ENCODE results near the gene RNF157. TPM values are rescaled to one million over a fixed set of nuclear protein-coding genes. Genes with fewer than 3 reads are reported as not detected.
"Not testable (repeated sequence)": the region's sequence is repeated elsewhere in the genome, so short reads cannot be mapped to it uniquely, and the experiment has no call there.

The RNF157 gene
- total RNA-seq, 1 donor from 2014 or later = 8.8 TPM

DNA sequence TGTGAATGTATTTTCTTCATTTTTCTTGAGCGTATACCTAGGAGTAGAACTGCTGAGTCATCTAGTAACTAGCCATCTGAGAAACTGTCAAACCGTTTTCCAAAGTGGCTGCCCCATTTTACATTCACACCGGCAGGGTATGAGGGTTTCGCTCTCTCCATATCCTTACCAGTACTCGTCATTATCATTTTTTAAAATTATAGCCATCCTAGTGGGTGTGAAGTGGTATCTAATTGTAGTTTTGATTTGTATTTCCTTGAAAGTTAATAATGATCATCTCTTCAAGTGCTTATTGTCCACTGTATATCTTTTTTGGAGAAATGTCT, 6.0 kb downstream of the RNF157 start:
- Histone ChIP-seq H3K4me3 (no peak overlapping the region), H3K4me1 (peaks cover 3% of the 10 kb centered on the region), H3K27ac (no peak overlapping the region), H3K9me3 (no peaks in the 10 kb centered on the region), H3K27me3 (no peaks in the 10 kb centered on the region), H3K36me3 (no peaks in the 10 kb centered on the region)
- TF ChIP-seq, protein P1, sequence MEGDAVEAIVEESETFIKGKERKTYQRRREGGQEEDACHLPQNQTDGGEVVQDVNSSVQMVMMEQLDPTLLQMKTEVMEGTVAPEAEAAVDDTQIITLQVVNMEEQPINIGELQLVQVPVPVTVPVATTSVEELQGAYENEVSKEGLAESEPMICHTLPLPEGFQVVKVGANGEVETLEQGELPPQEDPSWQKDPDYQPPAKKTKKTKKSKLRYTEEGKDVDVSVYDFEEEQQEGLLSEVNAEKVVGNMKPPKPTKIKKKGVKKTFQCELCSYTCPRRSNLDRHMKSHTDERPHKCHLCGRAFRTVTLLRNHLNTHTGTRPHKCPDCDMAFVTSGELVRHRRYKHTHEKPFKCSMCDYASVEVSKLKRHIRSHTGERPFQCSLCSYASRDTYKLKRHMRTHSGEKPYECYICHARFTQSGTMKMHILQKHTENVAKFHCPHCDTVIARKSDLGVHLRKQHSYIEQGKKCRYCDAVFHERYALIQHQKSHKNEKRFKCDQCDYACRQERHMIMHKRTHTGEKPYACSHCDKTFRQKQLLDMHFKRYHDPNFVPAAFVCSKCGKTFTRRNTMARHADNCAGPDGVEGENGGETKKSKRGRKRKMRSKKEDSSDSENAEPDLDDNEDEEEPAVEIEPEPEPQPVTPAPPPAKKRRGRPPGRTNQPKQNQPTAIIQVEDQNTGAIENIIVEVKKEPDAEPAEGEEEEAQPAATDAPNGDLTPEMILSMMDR (IDR thresholded peaks at IDR 0.05) = no peak
- no peak for TF ChIP-seq POLR2A (IDR thresholded peaks at IDR 0.05)
- TF ChIP-seq POLR2AphosphoS5 (IDR thresholded peaks at IDR 0.05; ENCODE audit: insufficient read depth in 1 of 2, low read depth in 1 of 2) = no peak
- intact Hi-C loops (cut with DNase I) = no loop called here
- DNase-seq (ENCODE audit: extremely low spot score in 2 of 2) = no peak

DNA sequence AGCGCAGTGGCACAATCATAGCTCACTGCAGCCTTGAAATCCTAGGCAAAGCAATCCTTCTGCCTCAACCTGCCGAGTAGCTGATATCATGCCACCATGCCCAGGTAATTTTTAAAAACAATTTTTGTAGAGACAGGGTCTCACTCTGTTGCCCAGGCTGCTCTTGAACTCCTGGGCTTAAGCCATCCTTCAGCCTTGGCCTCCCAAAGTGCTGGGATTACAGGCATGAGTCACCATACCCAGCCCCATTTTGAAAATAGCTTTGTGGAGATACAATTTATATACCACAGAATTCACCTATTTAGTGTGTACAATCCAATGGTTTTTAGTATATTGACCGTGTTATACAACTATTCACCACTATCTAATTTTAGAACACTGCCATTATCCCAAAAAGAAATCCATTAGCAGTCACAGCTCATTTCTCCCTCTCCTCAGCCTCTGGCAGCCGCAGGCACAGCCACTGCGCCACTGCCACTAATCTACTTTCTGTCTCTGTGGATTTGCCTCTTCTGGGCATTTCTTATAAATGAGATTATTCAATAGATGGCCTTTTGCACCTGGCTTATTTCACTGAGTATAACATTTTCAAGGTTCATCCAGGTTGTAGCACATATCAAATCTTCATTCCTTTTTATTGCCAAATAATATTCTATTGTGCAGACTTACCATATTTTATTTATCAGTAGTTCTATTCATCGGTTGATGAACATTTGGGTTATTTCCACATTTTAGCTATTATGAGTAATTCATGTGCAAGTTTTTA, 6.5 kb downstream of the RNF157 start:
- H3K36me3 ChIP-seq = no peaks in the 10 kb centered on the region
- TF ChIP-seq POLR2AphosphoS5 (IDR thresholded peaks at IDR 0.05; ENCODE audit: insufficient read depth in 1 of 2, low read depth in 1 of 2) = no peak
- TF ChIP-seq, protein P1 (IDR thresholded peaks at IDR 0.05) = no peak
- no peak for TF ChIP-seq POLR2A (IDR thresholded peaks at IDR 0.05)
- no peaks in the 10 kb centered on the region for H3K27me3 ChIP-seq
- H3K4me3 ChIP-seq = no peak overlapping the region
- no peaks in the 10 kb centered on the region for H3K9me3 ChIP-seq
- intact Hi-C loops (cut with DNase I) = no loop called here
- H3K4me1 ChIP-seq = no peaks in the 10 kb centered on the region
- H3K27ac ChIP-seq = no peak overlapping the region
- no peak for DNase-seq (ENCODE audit: extremely low spot score in 2 of 2)

DNA sequence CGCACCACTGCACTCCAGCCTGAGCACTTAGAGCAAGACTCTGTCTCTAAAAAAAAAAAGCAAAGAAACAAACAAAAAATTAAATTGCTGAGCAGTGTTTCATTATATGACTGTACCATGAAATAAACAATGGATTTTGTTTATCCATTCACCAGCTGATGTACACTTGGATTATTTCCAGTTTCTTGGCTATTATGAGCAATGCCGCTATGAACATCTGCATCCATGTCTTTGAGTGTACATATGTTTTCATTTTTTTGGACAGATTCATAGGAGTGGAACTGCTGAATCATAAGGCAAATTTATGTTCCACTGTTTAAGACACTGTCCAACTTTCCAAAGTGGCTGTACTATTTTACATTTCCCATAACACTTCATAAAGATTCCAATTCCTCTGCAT, 8.0 kb downstream of the RNF157 start:
- Histone ChIP-seq H3K4me1 (no peaks in the 10 kb centered on the region), H3K27ac (no peak overlapping the region), H3K4me3 (no peak overlapping the region), H3K9me3 (no peaks in the 10 kb centered on the region), H3K27me3 (no peaks in the 10 kb centered on the region), H3K36me3 (no peaks in the 10 kb centered on the region)
- intact Hi-C loops (cut with DNase I) = no loop called here
- no peak for TF ChIP-seq POLR2AphosphoS5 (IDR thresholded peaks at IDR 0.05; ENCODE audit: insufficient read depth in 1 of 2, low read depth in 1 of 2)
- TF ChIP-seq, protein P1 (IDR thresholded peaks at IDR 0.05) = no peak
- no peak for TF ChIP-seq POLR2A (IDR thresholded peaks at IDR 0.05)
- DNase-seq (ENCODE audit: extremely low spot score in 2 of 2) = no peak

DNA sequence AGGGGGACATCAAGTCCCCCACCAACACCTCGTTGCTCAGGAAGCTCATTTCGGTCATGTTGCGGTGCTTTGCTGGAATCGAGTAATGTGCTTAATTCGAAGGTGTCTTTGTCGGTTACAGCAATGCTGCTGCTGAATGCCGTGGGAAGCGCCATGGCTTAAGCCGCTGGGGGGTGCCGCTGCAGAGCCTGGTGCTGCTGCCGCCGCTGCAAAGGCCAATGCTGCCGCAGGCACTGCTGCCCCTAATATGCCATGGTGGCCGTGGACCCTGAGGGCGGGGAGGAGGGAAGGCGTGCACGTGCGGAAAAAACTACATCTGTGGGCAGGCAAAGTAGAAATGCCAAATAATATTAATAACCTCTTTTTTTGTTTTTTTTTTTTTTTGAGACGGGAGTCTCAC, 13.5 kb downstream of the RNF157 start:
- H3K27me3 ChIP-seq; H3K4me1 ChIP-seq; H3K4me3 ChIP-seq; H3K36me3 ChIP-seq; DNase-seq (ENCODE audit: extremely low spot score in 2 of 2); H3K27ac ChIP-seq; intact Hi-C loops (cut with DNase I); H3K9me3 ChIP-seq: not testable (repeated sequence)

DNA sequence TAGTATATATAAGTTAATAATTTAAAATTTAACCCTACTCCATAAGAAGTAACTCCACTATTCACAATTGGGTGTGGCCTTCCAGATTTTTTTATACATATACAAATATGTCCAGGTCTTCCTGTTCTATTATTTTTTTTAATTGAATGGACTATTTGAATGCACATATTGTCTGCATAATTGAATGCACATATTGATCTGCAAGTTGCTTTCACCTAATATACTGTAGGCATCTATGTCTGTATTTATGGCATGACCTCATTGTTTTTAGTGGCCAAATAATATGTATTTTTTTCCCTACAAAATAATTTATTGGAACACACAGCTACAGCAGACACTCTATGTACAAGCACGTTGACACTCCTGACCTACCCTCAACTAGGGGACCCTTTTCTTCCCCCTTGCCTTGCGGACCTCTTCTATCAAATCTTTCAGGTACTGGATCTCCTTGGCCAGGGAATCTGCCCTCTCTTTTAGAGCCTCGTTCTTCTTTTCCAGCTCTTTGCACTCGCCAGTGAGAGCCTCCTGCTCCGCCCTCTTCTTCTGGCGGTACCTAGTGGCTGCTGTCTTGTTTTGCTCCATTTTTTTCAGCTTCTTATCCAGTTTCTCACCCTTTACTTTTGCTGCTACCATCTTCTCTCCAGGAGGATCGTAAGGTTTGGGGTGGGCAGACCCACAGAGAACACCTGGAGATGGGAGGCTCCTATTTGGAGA, 14.8 kb downstream of the RNF157 start:
- H3K27ac ChIP-seq; H3K4me3 ChIP-seq; H3K36me3 ChIP-seq; intact Hi-C loops (cut with DNase I); H3K4me1 ChIP-seq; H3K9me3 ChIP-seq; DNase-seq (ENCODE audit: extremely low spot score in 2 of 2); H3K27me3 ChIP-seq: not testable (repeated sequence)

DNA sequence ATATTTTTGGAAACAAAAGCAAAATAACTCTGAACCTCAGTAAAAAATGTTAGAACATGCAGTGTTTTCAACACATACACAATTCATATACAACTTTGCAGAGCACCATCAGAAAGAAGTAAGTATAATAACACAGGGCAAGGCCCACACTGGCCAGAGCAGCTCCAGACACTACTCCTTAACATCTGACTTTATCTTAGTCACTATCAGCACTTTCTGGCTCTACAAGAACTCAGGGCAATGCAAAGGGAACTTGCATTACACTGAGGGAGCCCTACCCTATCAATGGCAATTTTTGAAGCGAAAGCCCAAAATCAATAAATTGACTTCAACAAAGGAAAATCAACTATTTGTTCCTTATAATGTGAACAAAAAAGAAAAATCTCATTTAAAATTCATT, 16.5 kb downstream of the RNF157 start:
- Histone ChIP-seq H3K4me1 (no peaks in the 10 kb centered on the region), H3K4me3 (no peak overlapping the region), H3K27me3 (no peaks in the 10 kb centered on the region), H3K9me3 (no peaks in the 10 kb centered on the region), H3K36me3 (no peaks in the 10 kb centered on the region), H3K27ac (no peak overlapping the region)
- TF ChIP-seq POLR2AphosphoS5 (IDR thresholded peaks at IDR 0.05; ENCODE audit: insufficient read depth in 1 of 2, low read depth in 1 of 2) (no peak), POLR2A (IDR thresholded peaks at IDR 0.05) (no peak)
- TF ChIP-seq, protein P1 (IDR thresholded peaks at IDR 0.05) = no peak
- DNase-seq (ENCODE audit: extremely low spot score in 2 of 2) = no peak
- intact Hi-C loops (cut with DNase I) = no loop called here
